COLO668 (cell line): ENCODE results near the gene SH3RF3.

ENCODE experiments used
- DNase-seq: peaks from one replicate; lab custom pipeline; 2025; ENCODE audit not compliant: unreplicated experiment; lab: John Stamatoyannopoulos, UW

The SH3RF3 gene

DNA sequence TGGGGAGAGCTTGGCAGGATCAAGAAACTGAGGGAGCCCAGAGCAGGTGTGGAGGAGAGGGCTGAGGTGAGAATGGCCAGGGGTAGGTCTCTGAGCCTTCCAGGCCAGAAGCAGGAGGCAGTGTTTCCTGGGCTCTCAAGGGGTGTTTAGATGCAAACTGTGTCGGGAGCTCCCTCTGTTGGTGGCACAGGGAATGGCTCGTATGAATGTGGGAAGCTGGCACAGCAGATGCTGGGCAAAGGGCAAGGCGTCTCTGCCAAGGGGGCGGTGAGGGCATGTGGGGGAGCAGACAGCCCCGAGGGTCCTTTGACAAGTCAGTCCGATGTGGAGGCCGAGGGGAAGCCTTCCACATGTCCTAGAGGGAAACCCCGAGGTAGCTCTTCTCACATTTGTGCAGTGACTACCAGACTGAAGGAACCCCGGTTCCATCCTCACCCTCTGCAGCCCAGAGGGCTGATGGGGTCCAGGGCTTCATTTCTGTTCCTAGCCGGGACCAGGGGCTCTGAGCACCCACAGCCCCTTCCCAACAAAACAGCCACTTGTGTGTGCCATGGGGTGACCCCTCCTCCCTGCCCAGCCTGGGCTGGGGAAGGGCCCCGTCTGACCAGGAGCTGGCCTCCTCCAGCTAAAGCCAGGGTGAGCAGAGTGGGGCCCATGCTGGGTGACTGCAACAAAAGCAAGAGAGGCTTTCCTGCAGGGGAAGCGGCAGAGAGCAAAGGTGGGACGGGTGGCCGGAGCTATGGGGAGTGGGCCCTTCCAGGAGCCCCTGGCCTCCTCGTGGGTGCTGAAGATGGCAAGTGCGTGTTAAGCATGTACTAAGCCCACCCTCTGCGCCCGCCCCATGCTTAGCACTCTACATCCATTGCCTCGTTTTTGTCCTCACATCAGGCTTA, 381.4 kb downstream of the SH3RF3 start:
- DNase-seq = peak; percentile 78

DNA sequence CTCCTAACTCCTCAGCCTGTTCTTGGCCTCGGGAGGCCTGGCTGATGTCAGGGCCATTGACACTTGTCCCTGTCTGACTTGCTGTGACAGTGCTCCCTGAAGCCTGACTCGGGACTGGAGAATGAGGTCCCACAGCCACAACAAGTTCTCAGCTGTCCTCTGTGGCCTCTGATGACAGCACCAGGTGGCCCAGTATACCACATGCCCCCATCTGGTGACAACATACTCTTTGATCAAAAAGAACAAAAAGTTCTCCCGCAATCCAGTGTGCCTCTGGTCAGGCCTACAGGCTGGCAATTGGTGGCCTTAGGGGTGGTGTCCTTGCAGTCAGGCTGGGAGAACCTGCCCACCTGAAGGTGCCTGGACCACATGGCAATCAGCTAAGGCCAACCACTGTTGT, 382.2 kb downstream of the SH3RF3 start:
- DNase-seq = no peak

DNA sequence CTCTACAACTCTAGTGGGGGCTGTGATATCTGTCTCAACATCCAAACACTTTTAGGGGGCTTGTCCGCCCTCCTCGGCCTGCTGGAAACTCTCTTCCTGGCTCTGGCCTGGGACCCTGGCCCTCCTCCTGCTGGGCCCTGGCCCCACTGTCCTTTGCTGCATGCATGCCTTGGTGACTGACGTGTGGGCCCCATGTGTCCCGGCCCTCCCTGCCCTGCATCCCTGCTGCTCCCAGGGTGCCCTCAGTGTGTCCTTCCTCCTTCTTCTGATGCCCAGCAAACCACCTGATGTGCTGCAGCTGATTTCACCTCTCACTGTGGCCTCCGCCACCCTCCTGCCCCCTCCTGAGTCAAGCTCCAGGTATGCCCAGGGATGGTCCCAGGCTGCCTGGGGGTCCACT, 383.1 kb downstream of the SH3RF3 start:
- no peak for DNase-seq

DNA sequence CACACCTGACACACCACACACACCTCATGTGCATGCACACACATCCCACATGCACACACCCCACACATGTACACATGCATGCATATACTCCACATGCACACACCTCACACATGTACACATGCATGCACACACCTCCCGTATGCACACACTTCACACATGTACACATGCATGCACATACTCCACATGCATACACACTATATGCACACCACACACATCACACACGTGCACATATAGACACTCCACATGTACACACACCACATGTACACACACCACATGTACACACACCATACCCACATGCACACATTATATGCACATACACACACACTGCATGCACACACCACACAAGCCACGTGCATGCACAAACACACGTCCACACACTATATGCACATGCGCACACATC, 384.2 kb downstream of the SH3RF3 start:
- DNase-seq = no peak

GRCh38 chr2:109513749-109514588, 385.0 kb downstream of the SH3RF3 start:
- DNase-seq = no peak

GRCh38 chr2:109514857-109515256, 385.9 kb downstream of the SH3RF3 start:
- no peak for DNase-seq

DNA sequence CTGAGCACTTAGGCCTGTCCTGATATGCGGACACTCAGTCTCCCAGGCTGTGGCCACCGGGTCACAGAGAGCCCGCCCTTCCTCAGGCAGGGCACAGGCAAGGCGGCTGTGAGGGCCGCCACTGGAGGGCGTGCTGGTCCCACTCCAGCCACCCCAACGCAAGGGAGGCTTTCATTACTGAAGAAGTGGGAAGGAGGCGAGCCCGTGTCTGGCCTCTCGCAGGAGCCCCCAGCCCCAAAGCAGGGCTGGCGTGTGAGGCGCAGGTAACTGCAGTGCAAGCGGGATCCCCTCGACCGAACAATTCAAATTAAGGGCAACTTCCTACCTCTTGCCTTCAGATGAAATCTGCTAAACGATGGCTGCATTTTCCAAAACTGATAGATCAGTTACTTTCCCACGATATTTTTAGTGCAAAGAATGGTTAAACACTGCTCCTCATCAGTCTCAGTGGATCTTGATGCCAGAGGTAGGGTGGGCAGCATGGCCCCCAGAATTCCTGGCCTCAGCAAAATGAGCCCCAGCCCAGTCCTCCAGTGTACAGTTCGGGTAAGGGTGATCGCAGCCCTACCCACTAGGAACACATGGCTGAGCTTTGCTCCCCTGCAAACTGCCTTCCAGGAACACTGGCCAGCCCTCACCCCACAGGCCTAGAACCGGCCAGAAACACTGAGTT, 387.6 kb downstream of the SH3RF3 start:
- peak; percentile 69 for DNase-seq

GRCh38 chr2:109517118-109517889, 388.3 kb downstream of the SH3RF3 start:
- DNase-seq = no peak

GRCh38 chr2:109519513-109519912, 390.5 kb downstream of the SH3RF3 start:
- no peak for DNase-seq

GRCh38 chr2:109521233-109522062, 392.4 kb downstream of the SH3RF3 start:
- DNase-seq = no peak

DNA sequence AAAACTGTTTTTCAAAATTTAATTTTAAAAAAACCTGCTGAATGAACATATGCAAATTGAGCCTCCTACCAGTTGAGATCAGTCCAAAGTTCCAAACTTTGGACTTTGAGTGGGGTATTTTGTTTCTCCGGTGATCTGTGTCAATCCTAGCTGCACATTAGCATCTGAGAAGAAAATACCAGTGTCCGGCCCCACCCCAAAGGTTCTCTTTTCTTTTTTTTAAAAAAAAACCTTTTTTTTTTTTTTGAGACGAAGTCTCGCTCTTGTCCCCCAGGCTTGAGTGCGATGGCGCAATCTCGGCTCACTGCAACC, 393.0 kb downstream of the SH3RF3 start:
- no peak for DNase-seq

DNA sequence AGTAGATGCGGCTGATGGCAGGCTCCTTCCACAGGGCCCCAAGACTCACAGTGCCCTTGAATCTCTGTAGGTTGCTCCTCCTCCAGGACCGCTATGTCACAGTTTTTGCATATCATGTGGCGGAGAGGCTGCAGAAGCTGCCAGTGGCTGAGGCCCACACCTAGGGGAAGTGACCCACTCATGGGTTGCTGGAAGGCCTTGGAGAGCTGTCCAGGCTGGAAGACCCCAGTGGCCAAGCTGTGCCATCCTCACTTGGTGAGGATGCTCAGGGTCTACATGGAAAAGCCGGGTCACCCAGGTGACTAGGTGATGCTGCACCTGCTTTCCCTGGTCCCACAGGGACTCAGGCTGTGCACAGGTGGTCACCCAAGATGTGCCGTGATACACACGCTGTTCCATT, 394.1 kb downstream of the SH3RF3 start:
- no peak for DNase-seq

DNA sequence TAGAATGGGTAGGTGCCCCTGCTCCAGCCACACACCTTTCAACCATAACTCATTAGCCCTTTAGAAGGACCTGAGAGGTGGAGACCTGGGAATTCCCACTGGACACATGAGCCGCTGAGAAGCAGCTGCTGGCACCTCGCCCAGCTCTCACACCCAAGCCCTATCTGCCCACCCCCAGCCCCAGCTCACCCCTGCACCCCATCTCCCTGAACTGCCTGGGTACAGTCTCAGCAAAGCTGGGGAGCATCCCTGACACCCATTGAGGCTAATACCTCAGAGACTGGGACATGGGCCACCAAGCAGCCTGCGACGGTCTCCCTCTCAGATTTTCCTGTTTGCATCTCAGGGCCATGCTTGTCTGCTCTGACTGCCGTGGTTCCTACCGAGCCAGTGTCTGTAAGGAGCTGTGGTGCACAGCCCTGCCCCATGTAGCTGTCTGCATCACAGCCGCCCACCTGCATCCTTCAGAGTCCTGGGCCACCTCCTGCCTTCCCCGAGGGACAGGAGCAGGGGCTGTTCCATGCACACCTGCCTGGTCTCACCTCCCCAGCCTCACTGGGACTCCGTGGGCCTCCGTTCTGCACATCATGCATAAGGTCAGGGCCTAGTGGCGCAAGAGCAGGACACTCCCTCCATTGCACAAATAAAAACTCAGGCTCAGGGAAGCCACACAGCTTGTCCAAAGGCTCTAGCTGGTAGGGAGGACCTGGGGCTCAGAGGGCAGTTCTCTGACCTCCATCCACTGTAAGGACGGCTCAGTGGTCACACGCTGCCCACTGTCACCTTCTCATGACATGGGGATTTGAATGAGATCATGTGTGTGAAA, 394.7 kb downstream of the SH3RF3 start:
- DNase-seq = peak; percentile 44

- no peak for DNase-seq
These were observed 396.8 kb downstream of the SH3RF3 start for GRCh38 chr2:109525836-109526235.

DNA sequence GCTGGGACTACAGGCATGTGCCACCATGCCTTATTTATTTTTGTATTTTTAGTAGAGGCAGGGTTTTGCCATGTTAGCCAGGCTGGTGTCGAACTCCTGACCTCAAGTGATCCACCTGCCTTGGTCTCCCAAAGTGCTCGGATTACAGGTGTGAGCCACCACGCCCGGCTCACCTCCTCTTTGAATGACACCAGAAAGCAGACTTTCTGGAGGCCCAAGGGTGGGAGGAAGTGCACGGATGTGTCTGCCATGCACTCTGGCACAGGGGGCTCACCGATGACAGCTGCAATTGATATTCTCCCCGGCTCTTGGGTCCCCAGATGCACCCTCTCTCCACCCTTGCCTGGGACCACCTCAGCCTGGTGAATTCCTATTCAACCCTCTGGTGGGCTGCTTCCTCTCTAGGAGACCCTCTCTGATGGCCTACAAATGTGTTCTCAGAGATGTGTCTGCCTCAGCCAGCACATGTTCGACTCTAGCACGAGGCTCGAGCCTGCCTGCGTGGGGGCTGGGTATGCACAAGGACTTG, 397.5 kb downstream of the SH3RF3 start:
- no peak for DNase-seq

- DNase-seq = no peak
These were observed 398.1 kb downstream of the SH3RF3 start for GRCh38 chr2:109527079-109527478.

- DNase-seq = no peak
These were observed 399.1 kb downstream of the SH3RF3 start for GRCh38 chr2:109527846-109528705.
